Stimulated activated CD4-positive, alpha-beta T cell treated with anti-CD3 and anti-CD28 coated beads, Interleukin-1b, Interleukin-23, amount 100 ng/mL, for 4 hours (primary cell): Measurements from ENCODE around the gene PIH1D1.
A peak's percentile ranks its signal among the peaks of the same experiment; 100 is the strongest.

ENCODE experiments used
- DNase-seq, 2 donors: peaks; one replicate each; pipeline ENCODE4 v3.0.0-alpha.2; 2020; ENCODE audit warnings: low read depth in 2 of 2

Gene PIH1D1

DNA sequence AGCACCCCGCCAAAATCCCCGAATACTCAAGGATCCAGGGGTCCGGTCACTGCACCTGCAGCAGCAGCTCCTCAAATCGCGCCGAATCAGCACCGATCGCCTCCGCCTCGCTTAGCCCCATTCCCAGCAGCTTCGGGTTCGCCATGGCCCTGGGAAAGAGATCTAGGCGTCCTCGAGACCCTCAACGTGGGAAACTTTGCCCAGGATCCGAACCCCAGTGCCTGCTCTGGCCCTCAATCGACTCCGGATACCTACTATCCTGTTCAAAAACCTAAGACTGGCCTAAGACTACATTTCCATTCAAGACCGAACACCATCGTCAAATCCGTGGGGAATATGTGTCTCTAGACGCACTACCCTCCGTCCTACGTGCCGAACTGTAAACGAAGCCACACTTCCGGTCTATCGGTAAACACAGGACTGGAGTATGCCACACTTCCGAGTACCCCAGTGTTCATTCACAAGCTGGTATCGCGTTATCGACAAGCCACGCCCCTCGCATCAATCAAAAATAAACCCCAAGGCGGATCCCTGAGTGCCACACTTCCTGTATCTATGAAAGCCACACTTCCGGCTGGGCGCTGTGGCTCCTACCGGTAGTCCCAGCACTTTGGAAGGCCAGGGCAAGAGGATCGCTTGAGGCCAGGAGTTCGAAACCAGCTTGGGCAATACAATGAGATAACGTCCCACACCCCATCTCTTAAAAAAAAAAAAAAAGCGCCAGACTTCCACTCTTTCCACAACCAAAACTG lies at the start of gene PIH1D1:
Gene PIH1D1, minus strand, starts transcription at position 385 of the 752 bp plus-strand sequence. Its CDS starts 240 bp downstream, at position 145.
- DNase-seq, result peak; percentile 84 to 90

DNA sequence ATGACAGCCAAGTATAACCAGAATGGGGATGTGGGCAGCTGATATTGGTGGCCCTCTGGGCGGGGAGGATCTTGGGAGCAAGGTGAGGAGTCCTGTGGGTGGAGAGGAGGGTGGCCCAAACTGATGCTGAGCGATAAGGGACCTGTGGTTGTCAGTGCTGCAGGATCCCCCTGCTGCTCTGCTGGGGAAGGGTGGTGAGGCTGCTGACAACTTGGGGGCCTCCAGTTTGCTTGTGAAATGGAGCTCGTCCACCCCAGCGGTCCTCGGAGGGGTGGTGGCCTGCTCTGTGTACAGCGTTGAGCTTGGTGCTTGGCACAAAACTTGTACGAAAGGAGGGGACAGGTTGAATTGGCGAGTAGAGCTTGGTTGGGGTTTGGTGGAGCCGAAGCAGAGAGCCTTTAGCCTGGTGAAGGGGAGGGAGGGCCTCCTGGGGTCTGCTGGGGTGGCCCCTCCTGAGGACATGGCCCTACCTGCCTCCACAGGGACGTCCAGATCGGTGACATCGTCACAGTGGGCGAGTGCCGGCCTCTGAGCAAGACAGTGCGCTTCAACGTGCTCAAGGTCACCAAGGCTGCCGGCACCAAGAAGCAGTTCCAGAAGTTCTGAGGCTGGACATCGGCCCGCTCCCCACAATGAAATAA lies 47.5 kb upstream of the PIH1D1 start:
- peak in 1 of 2 donors; percentile 18 for DNase-seq

DNA sequence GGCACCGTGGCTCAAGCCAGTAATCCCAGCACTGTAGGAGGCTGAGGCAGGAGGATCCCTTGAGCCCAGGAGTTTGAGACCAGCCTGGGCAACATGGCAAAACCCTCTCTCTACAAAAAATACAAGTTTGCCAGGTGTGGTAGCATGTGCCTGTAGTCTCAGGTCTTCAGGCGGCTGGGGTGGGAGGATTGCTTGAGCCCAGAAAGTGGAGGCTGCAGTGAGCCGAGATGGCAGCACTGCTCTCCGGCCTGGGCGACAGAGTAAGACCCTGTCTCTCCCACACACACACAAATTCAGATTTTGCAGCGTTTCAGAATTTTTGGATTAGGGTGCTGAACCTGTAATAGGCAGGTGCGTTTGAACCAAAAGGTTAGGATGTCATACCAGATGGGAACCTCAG lies 46.9 kb upstream of the PIH1D1 start:
- DNase-seq, result no peak

DNA sequence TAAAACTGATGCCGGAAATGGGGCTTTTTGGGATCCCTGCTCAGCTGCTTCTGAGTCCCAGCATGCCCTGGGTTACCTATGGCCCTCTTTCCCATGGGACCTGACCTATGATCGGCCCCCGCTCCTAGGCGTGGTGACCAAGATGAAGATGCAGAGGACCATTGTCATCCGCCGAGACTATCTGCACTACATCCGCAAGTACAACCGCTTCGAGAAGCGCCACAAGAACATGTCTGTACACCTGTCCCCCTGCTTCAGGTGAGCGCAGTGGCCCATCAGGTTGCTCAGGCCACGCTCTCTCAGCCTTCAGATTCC lies 46.1 kb upstream of the PIH1D1 start:
- DNase-seq, result no peak

DNA sequence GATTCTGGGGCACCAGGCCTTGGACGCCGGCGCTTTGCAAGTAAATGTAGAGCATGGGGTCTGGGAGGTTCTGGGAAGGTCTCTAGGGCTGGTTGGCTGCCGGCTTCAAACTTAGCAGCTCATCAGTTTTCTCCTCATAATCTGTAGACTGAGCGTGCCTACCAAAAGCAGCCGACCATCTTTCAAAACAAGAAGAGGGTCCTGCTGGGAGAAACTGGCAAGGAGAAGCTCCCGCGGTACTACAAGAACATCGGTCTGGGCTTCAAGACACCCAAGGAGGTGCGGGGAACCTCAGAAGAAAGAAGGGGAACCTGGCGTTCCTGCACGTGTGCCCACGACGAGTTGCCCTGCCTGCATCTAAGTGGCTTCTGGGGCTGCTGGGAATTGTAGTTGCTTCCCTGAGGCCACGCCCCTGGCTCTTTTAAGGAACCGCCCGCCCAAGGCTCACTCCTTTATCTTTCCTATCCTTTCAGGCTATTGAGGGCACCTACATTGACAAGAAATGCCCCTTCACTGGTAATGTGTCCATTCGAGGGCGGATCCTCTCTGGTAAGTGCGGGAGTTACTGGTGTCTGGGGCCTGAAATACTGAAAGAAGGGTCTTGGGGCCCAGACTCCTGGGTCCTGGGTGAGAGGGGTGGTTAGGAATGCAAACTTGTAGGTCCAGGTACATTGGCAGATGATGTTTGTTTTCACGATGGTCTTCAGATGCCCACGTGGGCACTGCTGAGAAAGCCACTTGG lies 45.6 kb upstream of the PIH1D1 start:
- DNase-seq, result peak; percentile 59 to 62

DNA sequence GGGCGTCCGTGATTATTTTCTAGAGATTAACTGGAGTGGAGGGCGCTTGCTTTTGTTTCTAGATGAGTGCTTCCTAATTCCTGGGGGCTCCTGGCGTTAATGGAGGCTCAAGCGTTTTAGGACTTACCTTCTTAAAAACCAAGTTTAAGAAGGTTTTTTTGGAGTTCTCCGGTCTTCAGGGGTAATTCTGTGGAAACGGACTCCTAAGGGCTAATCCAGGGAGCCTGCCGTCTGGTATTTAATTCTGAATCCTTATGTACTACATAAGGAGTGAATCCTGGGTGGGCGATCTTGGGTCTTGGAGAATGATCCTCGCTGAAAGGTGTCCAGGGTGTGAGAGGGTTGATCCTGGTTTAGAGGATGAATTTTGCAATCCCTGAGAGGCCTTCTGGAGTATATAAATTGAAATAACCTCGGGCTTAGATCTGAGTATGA lies 45.0 kb upstream of the PIH1D1 start:
- DNase-seq, result no peak

DNA sequence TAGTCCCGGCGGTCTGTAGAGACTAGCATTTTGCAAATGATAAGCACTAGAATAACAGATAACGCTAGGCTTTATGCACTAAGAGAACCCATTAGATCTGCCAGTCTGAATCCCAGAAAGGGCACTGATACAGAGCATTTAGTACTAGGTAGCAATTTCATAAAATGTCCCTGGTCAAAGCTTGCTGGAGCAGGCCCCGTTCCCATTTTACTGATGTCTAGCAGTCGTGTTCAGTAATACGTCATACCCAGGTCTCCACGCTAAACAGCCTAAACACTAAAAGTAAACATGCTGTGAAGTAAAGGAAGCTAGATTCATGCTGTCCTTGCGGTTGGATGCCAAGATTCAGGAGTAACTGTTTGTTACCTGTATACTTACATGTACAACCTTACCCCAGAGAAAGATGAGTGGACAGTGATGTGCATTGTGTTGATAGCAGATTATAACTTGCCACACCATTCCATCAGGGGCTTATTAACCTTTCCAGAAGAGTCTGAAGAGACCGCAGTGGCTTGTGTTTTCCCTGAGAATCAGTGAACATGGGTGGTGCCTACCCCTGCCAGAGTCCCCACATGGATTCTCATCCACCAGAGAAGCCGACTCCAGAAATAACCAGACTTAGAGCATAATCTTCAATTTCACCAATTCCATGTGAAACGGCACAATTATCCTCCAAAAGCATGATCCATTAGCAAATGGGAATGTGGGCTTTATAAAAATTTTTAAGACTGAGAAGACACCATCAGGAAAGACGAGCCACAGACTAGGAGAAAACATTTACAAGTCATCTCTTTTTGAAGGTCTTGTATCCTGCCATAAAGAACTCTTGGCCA lies 41.2 kb upstream of the PIH1D1 start:
- DNase-seq, result peak in 1 of 2 donors; percentile 22

DNA sequence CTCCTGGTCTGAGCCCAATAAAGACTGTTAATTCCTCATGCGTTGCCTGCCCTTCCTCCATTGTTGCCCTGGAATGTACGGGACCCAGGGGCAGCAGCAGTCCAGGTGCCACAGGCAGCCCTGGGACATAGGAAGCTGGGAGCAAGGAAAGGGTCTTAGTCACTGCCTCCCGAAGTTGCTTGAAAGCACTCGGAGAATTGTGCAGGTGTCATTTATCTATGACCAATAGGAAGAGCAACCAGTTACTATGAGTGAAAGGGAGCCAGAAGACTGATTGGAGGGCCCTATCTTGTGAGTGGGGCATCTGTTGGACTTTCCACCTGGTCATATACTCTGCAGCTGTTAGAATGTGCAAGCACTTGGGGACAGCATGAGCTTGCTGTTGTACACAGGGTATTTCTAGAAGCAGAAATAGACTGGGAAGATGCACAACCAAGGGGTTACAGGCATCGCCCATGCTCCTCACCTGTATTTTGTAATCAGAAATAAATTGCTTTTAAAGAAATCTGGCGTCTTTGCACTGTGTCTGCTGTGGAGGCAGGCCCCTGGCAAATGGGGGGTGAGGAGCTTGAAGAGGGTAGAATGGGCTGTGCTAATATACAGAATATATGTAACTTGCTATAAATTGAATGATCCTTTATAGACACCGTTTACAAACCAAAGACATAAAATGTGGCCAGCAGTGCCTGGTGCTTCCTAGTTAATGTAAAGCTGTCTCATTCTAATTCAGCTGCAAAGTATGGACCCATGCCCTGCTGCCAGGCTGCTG lies 40.4 kb upstream of the PIH1D1 start:
- peak in 1 of 2 donors; percentile 14 for DNase-seq

DNA sequence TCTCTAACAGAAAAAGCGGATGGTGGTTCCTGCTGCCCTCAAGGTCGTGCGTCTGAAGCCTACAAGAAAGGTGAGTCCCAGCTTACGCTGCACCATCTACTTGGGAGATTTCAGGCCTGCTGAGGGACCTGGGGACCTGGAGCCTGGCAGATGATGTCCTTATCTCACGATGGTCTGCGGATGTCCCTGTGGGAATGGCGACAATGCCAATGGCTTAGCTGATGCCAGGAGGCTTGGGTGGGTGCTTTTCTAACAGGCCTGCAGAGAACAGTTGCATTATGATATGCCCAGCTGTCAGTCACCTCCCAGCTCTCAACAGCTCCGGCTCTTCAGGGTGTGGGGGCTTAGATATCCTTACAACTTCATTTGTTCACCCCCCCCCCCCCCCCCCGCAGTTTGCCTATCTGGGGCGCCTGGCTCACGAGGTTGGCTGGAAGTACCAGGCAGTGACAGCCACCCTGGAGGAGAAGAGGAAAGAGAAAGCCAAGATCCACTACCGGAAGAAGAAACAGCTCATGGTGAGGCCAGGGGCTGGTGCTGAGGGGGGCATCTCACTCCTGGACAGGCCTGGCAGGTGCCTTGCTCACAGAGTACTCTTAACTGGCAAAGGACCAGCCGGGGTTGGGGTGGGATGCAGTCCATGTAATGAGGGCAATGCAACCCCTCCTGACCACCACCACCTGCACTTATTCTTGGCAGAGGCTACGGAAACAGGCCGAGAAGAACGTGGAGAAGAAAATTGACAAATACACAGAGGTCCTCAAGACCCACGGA lies 39.6 kb upstream of the PIH1D1 start:
- peak in 1 of 2 donors; percentile 14 for DNase-seq

DNA sequence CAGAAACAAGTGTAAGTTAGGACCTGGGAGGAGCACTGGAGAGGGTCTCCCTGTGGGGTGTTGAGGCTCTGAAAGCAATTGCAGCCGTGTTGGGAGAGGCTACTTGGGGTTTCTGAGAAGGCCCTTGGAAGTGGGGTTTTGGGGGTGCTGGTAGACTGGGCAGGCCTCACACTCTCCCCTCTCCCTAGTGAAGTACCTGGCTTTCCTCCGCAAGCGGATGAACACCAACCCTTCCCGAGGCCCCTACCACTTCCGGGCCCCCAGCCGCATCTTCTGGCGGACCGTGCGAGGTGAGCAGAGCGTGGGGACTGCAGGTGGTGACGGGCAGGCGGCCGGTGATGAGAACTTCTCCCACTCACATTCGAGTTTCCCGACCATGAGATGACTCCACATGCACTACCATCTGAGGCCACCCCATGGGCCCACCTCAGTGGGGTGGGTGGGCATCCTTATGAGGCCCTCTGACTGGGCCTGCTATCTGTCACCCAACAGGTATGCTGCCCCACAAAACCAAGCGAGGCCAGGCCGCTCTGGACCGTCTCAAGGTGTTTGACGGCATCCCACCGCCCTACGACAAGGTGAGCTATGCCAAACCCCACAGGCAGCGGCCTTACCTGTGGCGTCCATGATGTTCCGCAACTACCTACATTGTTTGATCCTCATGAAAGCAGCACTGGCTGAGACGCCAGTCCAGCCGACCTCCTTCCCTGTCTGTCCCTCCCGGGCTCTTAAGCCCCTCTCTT lies 38.8 kb upstream of the PIH1D1 start:
- peak in 1 of 2 donors; percentile 15 for DNase-seq

DNA sequence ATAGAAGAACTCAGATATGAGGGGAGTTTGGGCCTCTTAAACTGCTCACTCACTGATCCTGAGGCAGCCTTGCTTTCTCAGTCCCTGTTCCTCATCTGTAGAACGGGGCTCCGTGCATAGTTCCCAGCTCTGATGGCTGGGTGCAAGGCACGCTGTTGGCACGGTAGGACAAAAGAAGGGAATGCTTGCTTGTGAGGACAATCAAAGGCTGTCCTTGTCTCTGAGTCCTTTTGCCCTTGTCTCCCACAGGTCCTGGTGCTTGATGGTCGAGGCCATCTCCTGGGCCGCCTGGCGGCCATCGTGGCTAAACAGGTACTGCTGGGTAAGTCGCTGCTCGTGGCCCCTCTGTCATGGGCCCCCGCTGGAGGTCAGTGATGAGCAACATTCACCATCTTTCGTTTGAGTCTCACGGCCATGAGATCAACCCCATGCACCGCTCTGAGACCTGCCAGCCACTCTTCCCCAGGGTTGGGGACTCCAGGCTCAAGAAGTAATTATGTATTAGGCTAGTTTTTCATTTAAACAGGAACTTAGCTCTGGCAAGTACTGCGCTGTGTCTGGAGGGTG lies 38.1 kb upstream of the PIH1D1 start:
- DNase-seq, result peak in 1 of 2 donors; percentile 34

DNA sequence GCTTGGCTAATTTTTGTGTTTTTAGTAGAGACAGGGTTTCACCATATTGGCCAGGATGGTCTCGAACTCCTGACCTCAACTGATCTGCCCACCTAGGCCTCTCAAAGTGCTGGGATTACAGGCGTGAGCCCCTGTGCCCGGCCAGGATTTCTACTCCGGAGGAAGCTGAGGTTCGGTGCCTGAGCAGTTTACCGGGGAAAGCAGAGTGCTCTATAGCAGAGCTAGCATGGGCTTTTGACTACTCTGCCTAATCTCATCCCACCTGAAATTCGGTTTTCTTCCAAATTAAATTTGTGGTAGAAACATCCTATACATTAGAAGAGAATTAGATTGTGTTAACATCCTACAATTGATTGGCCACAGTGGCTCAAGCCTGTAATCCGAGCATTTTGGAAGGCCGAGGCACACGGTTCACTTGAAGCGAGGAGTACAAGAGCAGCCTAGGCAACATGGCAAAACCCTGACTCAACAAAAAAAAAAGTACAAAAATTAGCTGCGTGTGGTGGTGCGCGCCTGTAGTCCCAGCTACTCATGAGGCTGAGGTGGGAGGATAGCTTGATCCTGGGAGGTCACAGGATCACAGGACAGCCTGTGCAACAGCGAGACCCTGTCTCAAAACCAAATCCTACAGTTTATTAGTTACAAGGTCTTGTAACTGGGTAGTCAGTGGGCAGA lies 37.4 kb upstream of the PIH1D1 start:
- peak in 1 of 2 donors; percentile 12 for DNase-seq

DNA sequence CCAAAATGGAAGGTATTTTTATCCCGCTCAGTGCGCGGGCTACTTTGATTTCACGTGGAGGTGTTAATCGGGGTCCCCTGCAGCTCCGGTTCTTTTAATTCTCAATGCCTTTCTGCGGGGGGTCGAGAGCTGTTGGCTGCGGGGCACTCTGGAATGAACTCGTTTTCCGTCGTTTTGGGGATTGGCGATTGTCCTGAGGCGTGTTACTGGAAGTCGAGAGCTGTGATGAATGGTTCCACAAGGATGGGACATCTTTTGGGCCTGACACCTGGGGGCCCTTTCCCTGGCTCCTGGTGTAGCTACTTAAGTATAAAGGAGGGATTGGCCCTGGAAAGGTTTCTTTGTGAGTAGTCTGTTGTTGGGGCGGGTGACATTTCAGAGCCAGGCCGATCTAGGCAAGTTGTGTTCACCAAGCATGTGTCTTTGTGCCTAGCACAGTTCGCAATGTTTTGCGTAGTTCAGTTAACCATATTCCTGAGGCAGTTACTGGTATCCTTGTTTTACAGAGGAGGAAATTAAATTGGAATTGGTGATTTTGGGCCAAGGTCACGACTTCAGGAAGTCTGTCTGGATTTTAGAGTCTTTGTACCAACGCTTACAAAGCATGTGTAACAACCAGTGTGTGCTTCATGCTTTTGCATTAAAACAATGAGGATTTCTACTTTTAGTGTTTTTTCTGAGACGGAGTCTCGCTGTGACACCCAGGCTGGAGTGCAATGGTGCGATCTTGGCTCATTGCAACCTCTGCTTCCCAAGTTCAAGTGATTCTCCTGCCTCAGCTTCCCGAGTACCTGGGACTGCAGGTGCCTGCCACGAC lies 36.6 kb upstream of the PIH1D1 start:
- peak in 1 of 2 donors; percentile 40 for DNase-seq

DNA sequence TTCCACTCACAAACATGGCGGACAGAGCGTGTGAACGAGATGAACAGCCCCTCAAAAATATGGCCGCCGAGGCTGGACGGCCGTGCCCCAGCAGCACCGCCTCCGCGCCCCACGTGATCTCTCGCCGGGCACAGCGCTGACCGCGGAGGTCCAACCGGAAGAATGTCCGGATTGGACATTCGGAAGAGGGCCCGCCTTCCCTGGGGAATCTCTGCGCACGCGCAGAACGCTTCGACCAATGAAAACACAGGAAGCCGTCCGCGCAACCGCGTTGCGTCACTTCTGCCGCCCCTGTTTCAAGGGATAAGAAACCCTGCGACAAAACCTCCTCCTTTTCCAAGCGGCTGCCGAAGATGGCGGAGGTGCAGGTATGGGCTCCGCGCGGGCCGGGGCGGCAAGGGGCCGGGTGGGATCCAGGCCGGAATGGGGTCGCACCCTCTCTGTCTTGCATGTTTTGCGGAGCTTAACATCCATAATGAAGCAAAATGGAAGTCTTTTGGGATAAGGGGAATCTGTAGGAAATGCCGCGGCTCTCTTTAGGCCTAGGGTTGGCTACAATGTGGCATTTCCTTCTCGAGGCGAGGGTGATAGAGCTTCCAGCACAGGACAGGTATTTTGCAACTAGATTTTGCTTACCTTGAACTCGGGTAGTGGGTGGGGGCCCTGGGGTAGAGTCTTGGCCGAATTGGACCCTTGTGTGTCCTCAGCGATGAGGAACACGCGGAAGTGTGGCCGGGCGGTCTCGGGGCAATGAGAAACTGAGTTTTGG lies 35.8 kb upstream of the PIH1D1 start, which contains the start of gene RPL13A:
Gene RPL13A, plus strand, starts transcription at position 332 of the 769 bp plus-strand sequence. Its CDS starts 22 bp downstream, at position 354.
- DNase-seq, result peak; percentile 99 to 100

DNA sequence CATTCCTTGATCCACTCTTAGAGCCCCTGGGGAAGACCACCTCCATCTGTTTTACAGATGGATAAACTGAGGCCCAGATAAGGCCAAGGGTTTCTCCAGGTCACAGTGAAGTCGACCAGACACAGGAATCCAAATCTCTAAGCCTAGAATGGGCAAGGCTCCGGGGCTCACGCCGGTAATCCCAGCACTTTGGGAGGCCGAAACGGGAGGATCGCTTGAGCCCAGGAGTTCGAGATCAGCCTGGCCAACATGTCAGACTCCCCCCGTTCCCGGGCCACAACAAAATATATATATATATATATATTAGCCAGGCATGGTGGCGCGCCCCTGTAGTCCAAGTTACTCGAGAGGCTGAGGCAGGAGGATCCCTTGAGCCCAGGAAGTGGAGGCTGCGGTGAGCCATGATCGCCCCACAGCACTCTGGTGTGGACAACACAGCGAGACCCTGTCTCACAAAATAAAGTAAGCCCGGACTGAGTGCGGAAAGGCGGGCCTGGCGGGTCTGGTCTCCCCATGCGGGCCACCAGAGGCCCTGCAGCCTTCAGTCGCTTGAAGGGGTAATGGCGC lies 35.2 kb upstream of the PIH1D1 start:
- DNase-seq, result no peak

DNA sequence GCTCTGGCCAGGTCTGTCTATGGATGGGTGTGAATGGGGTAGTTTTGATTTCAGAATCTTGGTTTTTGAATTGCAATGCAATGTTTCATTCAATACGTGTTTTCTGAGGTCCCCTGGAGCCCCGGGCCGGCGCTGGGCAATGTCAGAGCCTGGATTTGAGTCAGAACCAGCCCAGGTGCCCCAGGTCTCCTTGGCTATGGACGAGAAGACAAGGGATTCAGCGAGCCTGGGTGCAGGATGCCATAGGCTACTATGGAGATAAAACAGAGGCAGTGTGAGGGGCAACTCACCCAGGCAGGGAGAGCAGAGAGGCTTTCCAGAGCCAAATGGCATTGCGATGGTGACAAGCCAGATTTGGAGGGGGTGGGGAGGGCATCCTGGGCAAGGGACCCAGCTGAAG lies 34.6 kb upstream of the PIH1D1 start:
- no peak for DNase-seq
